ENCODE data around the gene DISC1.

GRCh38 chr1:231743966-231744365 is 117.4 kb downstream of the DISC1 start:
- TF ChIP-seq POLR2A (IDR thresholded peaks at IDR 0.05) (no peak), CTCF (IDR thresholded peaks at IDR 0.05) (no peak), POLR2AphosphoS5 (IDR thresholded peaks at IDR 0.05) (no peak)
